Activated CD8-positive, alpha-beta memory T cell treated with anti-CD3 and anti-CD28 coated beads for 36 hours (primary cell): Measurements from ENCODE around the gene KLC1. TPM values are rescaled to one million over a fixed set of nuclear protein-coding genes. Genes with fewer than 3 reads are reported as not detected.
"Not testable (repeated sequence)": the region's sequence is repeated elsewhere in the genome, so short reads cannot be mapped to it uniquely, and the experiment has no call there.

ENCODE experiments used
- CTCF ChIA-PET: fragments of 350-600 bp; sonication (Branson Sonifier 250); formaldehyde crosslinking; loops from one replicate; lab custom pipeline; 2021; ENCODE audit warnings: antibody characterized with exemption; lab: Charles Lee
- POLR2A ChIA-PET: fragments of 350-600 bp; sonication (Branson Sonifier 250); formaldehyde crosslinking; loops from one replicate; lab custom pipeline; 2021; ENCODE audit warnings: antibody characterized with exemption; lab: Charles Lee
- total RNA-seq, 2 experiments: library from RNA; stranded (reverse); gene quantifications; one replicate each; pipeline ENCODE4 v1.2.3, GENCODE V29; 2021

KLC1 gene
- 100 to 1,000 TPM; 120 to 130 TPM for total RNA-seq

- CTCF ChIA-PET: interaction anchor here (1.0 to 1.5 kb wide), 2 partner anchors 22 to 58 kb away, joined by 3 to 4 read pairs; no protein-coding TSS in a partner anchor
- POLR2A ChIA-PET: interaction anchor here (0.6 to 1.0 kb wide), 3 partner anchors 22 to 67 kb away, joined by 3 to 4 read pairs (median 3); no protein-coding TSS in a partner anchor
These were observed at the start of gene KLC1 for GRCh38 chr14:103628684-103629502. TSS of gene KLC1 (plus strand) at chr14:103629211. CDS start at chr14:103654565, 25,354 bp downstream.

- ChIA-PET CTCF (no interaction called here), POLR2A (interaction anchor here (0.6 kb wide), 1 partner anchor 117 kb away, joined by 4 read pairs; no protein-coding TSS in a partner anchor)
These were observed 47.8 kb upstream of the KLC1 start for GRCh38 chr14:103581206-103581605.

- POLR2A ChIA-PET: no interaction called here
- CTCF ChIA-PET: no interaction called here
These were observed 46.9 kb upstream of the KLC1 start for GRCh38 chr14:103581954-103582703.

GRCh38 chr14:103584326-103584915 is 44.6 kb upstream of the KLC1 start:
- ChIA-PET POLR2A (no interaction called here), CTCF (interaction anchor here (0.6 kb wide), 1 partner anchor 309 kb away, joined by 3 read pairs; no protein-coding TSS in a partner anchor)

- CTCF ChIA-PET: interaction anchor here (1.1 kb wide), 1 partner anchor 56 kb away, joined by 4 read pairs; no protein-coding TSS in a partner anchor
These were observed 35.4 kb upstream of the KLC1 start for GRCh38 chr14:103593577-103593976.

GRCh38 chr14:103594265-103594664 is 34.7 kb upstream of the KLC1 start:
- ChIA-PET CTCF (interaction anchor here (1.1 kb wide), 1 partner anchor 55 kb away, joined by 4 read pairs; no protein-coding TSS in a partner anchor), POLR2A (no interaction called here)

More at GRCh38 chr14:103593577-103593976, 35.4 kb upstream of the KLC1 start:
- POLR2A ChIA-PET: interaction anchor here (1.0 kb wide), 1 partner anchor 35 kb away, joined by 3 read pairs; the partner anchor contains the start of gene KLC1

GRCh38 chr14:103597623-103598377 is 31.2 kb upstream of the KLC1 start:
- POLR2A ChIA-PET: no interaction called here
- CTCF ChIA-PET: no interaction called here

GRCh38 chr14:103600503-103600902 is 28.5 kb upstream of the KLC1 start:
- CTCF ChIA-PET: no interaction called here
- POLR2A ChIA-PET: no interaction called here

GRCh38 chr14:103604620-103605019 is 24.4 kb upstream of the KLC1 start:
- ChIA-PET POLR2A (no interaction called here), CTCF (interaction anchor here (0.6 kb wide), 1 partner anchor 99 kb away, joined by 3 read pairs; no protein-coding TSS in a partner anchor)

- POLR2A ChIA-PET: interaction anchor here (1.1 kb wide), 1 partner anchor 22 kb away, joined by 4 read pairs; the partner anchor contains the start of gene KLC1
- CTCF ChIA-PET: interaction anchor here (0.7 to 1.4 kb wide), 2 partner anchors 22 to 249 kb away, joined by 3 to 4 read pairs; partner anchors contain the start of gene KLC1
These were observed 21.9 kb upstream of the KLC1 start for GRCh38 chr14:103606963-103607668.

GRCh38 chr14:103607822-103608221 is 21.2 kb upstream of the KLC1 start:
- CTCF ChIA-PET: interaction anchor here (1.4 kb wide), 1 partner anchor 21 kb away, joined by 4 read pairs; the partner anchor contains the start of gene KLC1
- POLR2A ChIA-PET: interaction anchor here (0.6 to 1.1 kb wide), 2 partner anchors 12 to 21 kb away, joined by 3 to 4 read pairs; partner anchors contain the start of gene KLC1

- CTCF ChIA-PET: interaction anchor here (0.5 kb wide), 1 partner anchor 310 kb away, joined by 3 read pairs; no protein-coding TSS in a partner anchor
- POLR2A ChIA-PET: not testable (repeated sequence)
These were observed 19.9 kb upstream of the KLC1 start for GRCh38 chr14:103609081-103609480.

- CTCF ChIA-PET: no interaction called here
- POLR2A ChIA-PET: no interaction called here
These were observed 17.8 kb upstream of the KLC1 start for GRCh38 chr14:103611215-103611614.

- ChIA-PET CTCF (interaction anchor here (0.7 kb wide), 1 partner anchor 230 kb away, joined by 3 read pairs; no protein-coding TSS in a partner anchor), POLR2A (no interaction called here)
These were observed 15.5 kb upstream of the KLC1 start for GRCh38 chr14:103613517-103613916.

GRCh38 chr14:103616635-103617300 is 12.2 kb upstream of the KLC1 start:
- POLR2A ChIA-PET: no interaction called here
- CTCF ChIA-PET: no interaction called here

GRCh38 chr14:103619057-103619456 is 10.0 kb upstream of the KLC1 start:
- POLR2A ChIA-PET: no interaction called here

GRCh38 chr14:103621860-103622259 is 7.2 kb upstream of the KLC1 start:
- CTCF ChIA-PET: no interaction called here

More at GRCh38 chr14:103619057-103619456, 10.0 kb upstream of the KLC1 start:
- CTCF ChIA-PET: no interaction called here

More at GRCh38 chr14:103621860-103622259, 7.2 kb upstream of the KLC1 start:
- POLR2A ChIA-PET: no interaction called here
